ENCODE measurements around the gene STAT5B.

GRCh38 chr17:42199416-42200011, 76.7 kb downstream of the STAT5B start:
- no peak for TF ChIP-seq CTCF (IDR thresholded peaks at IDR 0.05)
- no peak for TF ChIP-seq EP300 (IDR thresholded peaks at IDR 0.05)

Measured in suprapubic skin (tissue), 3 donors.